Measurements from ENCODE around the gene PEBP1. TPM values are rescaled to one million over a fixed set of nuclear protein-coding genes. Genes with fewer than 3 reads are reported as not detected.

The PEBP1 gene
- total and polyA plus RNA-seq, 2 of the 8 experiments (the other 6 are each of a cell fraction or from before 2014, with no cell fraction given) = 444 to 622 TPM

- Histone ChIP-seq H3K27ac (ENCODE audit: low read depth, low read length) (no peak overlapping the region), H3K23me2 (ENCODE audit: low read depth, low read length) (no peaks in the 10 kb centered on the region)
Measured at GRCh38 chr12:118148287-118148686, 12.4 kb downstream of the PEBP1 start.

More at GRCh38 chr12:118148287-118148686, 12.4 kb downstream of the PEBP1 start:
- H2BK20ac ChIP-seq (ENCODE audit: low read length) = no peak overlapping the region
- no peak overlapping the region for H3K4ac ChIP-seq (replicated peaks; ENCODE audit: insufficient read length, low read depth, low read length)
- no peak overlapping the region for H3K9ac ChIP-seq (replicated peaks in 1 of 4; ENCODE audit: extremely low read depth in 1 of 4, low read depth in 3 of 4, low read length in 3 of 4)
- no peak for TF ChIP-seq BACH1 (IDR thresholded peaks at IDR 0.05; ENCODE audit: low read length)
- TF ChIP-seq CHD1 (IDR thresholded peaks at IDR 0.05; ENCODE audit: low read depth, low read length) = no peak
- no peak for TF ChIP-seq ASH2L (IDR thresholded peaks at IDR 0.05; ENCODE audit: low read length)
- TF ChIP-seq NRF1 (IDR thresholded peaks at IDR 0.05; ENCODE audit: low read depth, low read length) = no peak
- no peak for TF ChIP-seq TAF7 (optimal IDR thresholded peaks at IDR 0.05; ENCODE audit: borderline replicate concordance, low read depth, low read length)
- TF ChIP-seq SAP30 (IDR thresholded peaks at IDR 0.05; ENCODE audit: insufficient read depth, insufficient replicate concordance, low read length) = no peak
- TF ChIP-seq USF2 (IDR thresholded peaks at IDR 0.05; ENCODE audit: low read length) = no peak
- TF ChIP-seq CREB1 (IDR thresholded peaks at IDR 0.05) = no peak
- H3K4me1 ChIP-seq (replicated peaks in 1 of 4; ENCODE audit: control insufficient read depth in 3 of 4, insufficient read depth in 4 of 4, low read length in 3 of 4) = no peaks in the 10 kb centered on the region
- H3K14ac ChIP-seq (ENCODE audit: insufficient read length) = no peak overlapping the region
- no peak overlapping the region for H2BK120ac ChIP-seq (replicated peaks; ENCODE audit: low read depth, low read length)
- H3K79me1 ChIP-seq (ENCODE audit: low read depth, low read length) = no peaks in the 10 kb centered on the region; the same call in none of the 2 replicates
- no peaks in the 10 kb centered on the region for H3K79me2 ChIP-seq (ENCODE audit: control insufficient read depth in 1 of 2, insufficient read depth in 2 of 2, low read length in 2 of 2)
- H2BK12ac ChIP-seq (ENCODE audit: low read depth, low read length) = no peak overlapping the region
- H4K5ac ChIP-seq (ENCODE audit: insufficient read length, low read depth, low read length) = no peak overlapping the region
- H3K4me3 ChIP-seq (ENCODE audit: extremely low read depth in 1 of 4, insufficient read depth in 2 of 4, low read depth in 3 of 4, low read length in 4 of 4) = no peak overlapping the region
- 99% methylated on average over 5 of the region's 5 CpGs; no CpG with 5 or more reads in 1 of the 2 experiments for WGBS, 2 experiments (ENCODE audit: extremely low coverage in 1 of 2, insufficient coverage in 1 of 2, insufficient read length in 1 of 2, insufficient replicate concordance in 2 of 2, low coverage in 1 of 2, low lambda C conversion rate in 2 of 2, missing lambda C conversion rate in 1 of 2)
- H2AK5ac ChIP-seq (ENCODE audit: low read depth, low read length) = no peak overlapping the region
- ChIA-PET POLR2A (ENCODE audit: partially characterized antibody) (interaction anchor here (0.9 to 9.3 kb wide), 8 partner anchors 7 to 82 kb away, joined by 3 to 83 read pairs (median 6); partner anchors contain the start of gene PEBP1), CTCF (ENCODE audit: partially characterized antibody) (interaction anchor here (0.8 to 1.2 kb wide), 2 partner anchors 8 to 12 kb away, joined by 3 to 4 read pairs; partner anchors contain the start of gene PEBP1)
- H4K91ac ChIP-seq (replicated peaks; ENCODE audit: insufficient read length, low read length) = no peak overlapping the region
- no peak overlapping the region for H3K56ac ChIP-seq (replicated peaks; ENCODE audit: insufficient read length, low read depth, low read length)
- H3K36me3 ChIP-seq (ENCODE audit: control insufficient read depth in 2 of 4, insufficient read depth in 4 of 4, low read length in 3 of 4) = peaks cover 10 to 52% (median 29%) of the 10 kb centered on the region in 4 experiments
- FAIRE-seq (no peak), DNase-seq (ENCODE audit: low read depth in 1 of 2, low spot score in 2 of 2) (no peak)
- H4K8ac ChIP-seq (ENCODE audit: extremely low read depth, insufficient read depth, low read length) = no peak overlapping the region
- no peak overlapping the region for H3K18ac ChIP-seq (ENCODE audit: extremely low read depth, low read length)
- no peak overlapping the region for H2BK5ac ChIP-seq (ENCODE audit: low read depth, low read length)
- peaks cover 3 to 7% of the 10 kb centered on the region in 2 experiments for H4K20me1 ChIP-seq (replicated peaks in 1 of 2; ENCODE audit: control insufficient read depth in 1 of 2, insufficient read depth in 2 of 2, low read length in 2 of 2)
- no peaks in the 10 kb centered on the region for H3K27me3 ChIP-seq (replicated peaks in 1 of 4; ENCODE audit: control insufficient read depth in 3 of 4, extremely low read depth in 1 of 4, insufficient read depth in 3 of 4, low read length in 3 of 4)
- H2AFZ ChIP-seq (ENCODE audit: low read length) = no peak overlapping the region
- no peak overlapping the region for H3K4me2 ChIP-seq (ENCODE audit: insufficient read depth in 1 of 2, low read depth in 2 of 2, low read length in 2 of 2)
- no peak overlapping the region for H2BK15ac ChIP-seq (ENCODE audit: low read length)
- H3K9me3 ChIP-seq (ENCODE audit: insufficient read depth in 2 of 2, low read depth in 1 of 2, low read length in 1 of 2) = no peaks in the 10 kb centered on the region
- no peak overlapping the region for H3K23ac ChIP-seq (ENCODE audit: insufficient read length)
